Colonic mucosa (tissue), 4 donors: ENCODE data around the gene TMEM126A. TPM values are rescaled to one million over a fixed set of nuclear protein-coding genes. Genes with fewer than 3 reads are reported as not detected.

Experiments
- DNase-seq: peaks from one replicate; pipeline ENCODE4 v3.0.0-alpha.2; 2020
- H3K27ac ChIP-seq: fragments of 200-600 bp; one replicate; pipeline ENCODE4 v1.8.0; 2021
- H3K27me3 ChIP-seq: fragments of 200-600 bp; one replicate; pipeline ENCODE4 v1.8.0; 2021
- H3K36me3 ChIP-seq: fragments of 200-600 bp; one replicate; pipeline ENCODE4 v1.8.0; 2021
- H3K4me1 ChIP-seq: fragments of 200-600 bp; one replicate; pipeline ENCODE4 v1.8.0; 2021; ENCODE audit warnings: mild to moderate bottlenecking
- H3K4me3 ChIP-seq: fragments of 200-600 bp; one replicate; pipeline ENCODE4 v1.8.0; 2021
- H3K9ac ChIP-seq, 2 donors: one replicate each; pipeline ENCODE4 v1.7.0; 2013; ENCODE audit warnings: control low read depth in 2 of 2, low read depth in 2 of 2, low read length in 2 of 2
- H3K9me3 ChIP-seq: fragments of 200-600 bp; one replicate; pipeline ENCODE4 v1.8.0; 2021
- CTCF ChIP-seq: fragments of 200-600 bp; IDR thresholded peaks from one replicate; pipeline ENCODE4 v1.8.0; 2022; ENCODE audit warnings: antibody characterized with exemption, mild to moderate bottlenecking
- intact Hi-C: fragments of 100-400 bp; cut with DNase I; formaldehyde crosslinking; loops from one replicate; pipeline ENCODE4 v1.14.1; 2022
- total RNA-seq, 2 donors: library from RNA; stranded (reverse); fragmentation: NEBNext Ultra II Directional in 1 of 2; extraction: Animal tissue kit (Norgen Biotek cat#: 25700) in 1 of 2; gene quantifications; one replicate each; pipeline ENCODE4 v1.2.1, GENCODE V29; 2021
- donor health status: healthy.
- donor health status: DM: no; HTN: no; CAD: no.
- donor health status: DM: no; HTN: no; CAD: no.

TMEM126A gene
- total RNA-seq, 2 donors from 2014 or later, result 22.0 to 36.4 TPM

GRCh38 chr11:85682330-85683305, 34.9 kb downstream of the TMEM126A start:
- Histone ChIP-seq H3K27me3 (no peaks in the 10 kb centered on the region), H3K27ac (no peak overlapping the region), H3K4me3 (peak overlapping the region; percentile 31), H3K36me3 (no peaks in the 10 kb centered on the region), H3K4me1 (no peaks in the 10 kb centered on the region), H3K9me3 (no peaks in the 10 kb centered on the region), H3K9ac (peak overlapping the region in 1 of 2 donors; percentile 64)
- intact Hi-C loops, result no loop called here
- peak; percentile 64 for DNase-seq
- TF ChIP-seq CTCF, result no peak

- Histone ChIP-seq H3K9ac (peak overlapping the region; percentile 1 to 5), H3K27me3 (no peaks in the 10 kb centered on the region), H3K4me3 (peak overlapping the region; percentile 26), H3K9me3 (no peaks in the 10 kb centered on the region), H3K36me3 (no peaks in the 10 kb centered on the region), H3K4me1 (no peaks in the 10 kb centered on the region), H3K27ac (peak overlapping the region; percentile 46)
- TF ChIP-seq CTCF, result no peak
- no peak for DNase-seq
- intact Hi-C loops, result no loop called here
Observed at GRCh38 chr11:85685125-85685819, 37.5 kb downstream of the TMEM126A start.

- DNase-seq, result peak; percentile 59
- peak within 1 kb of the TSS; percentile 1 to 5 for H3K9ac ChIP-seq
- no peaks in the 10 kb centered on the region for H3K4me1 ChIP-seq
- peak within 1 kb of the TSS; percentile 26 for H3K4me3 ChIP-seq
- H3K36me3 ChIP-seq, result no peaks in the 10 kb centered on the region
- peak within 1 kb of the TSS; percentile 46 for H3K27ac ChIP-seq
- intact Hi-C loops, result no loop called here
- TF ChIP-seq CTCF, result no peak
- no peaks in the 10 kb centered on the region for H3K9me3 ChIP-seq
- H3K27me3 ChIP-seq, result no peaks in the 10 kb centered on the region
Observed at GRCh38 chr11:85685820-85686459, 38.2 kb downstream of the TMEM126A start, which contains the start of gene CCDC89. CCDC89 (minus strand) TSS chr11:85686195; CDS start chr11:85686130, 65 bp downstream.

- H3K27me3 ChIP-seq, result no peaks in the 10 kb centered on the region
- H3K9ac ChIP-seq, result no peak overlapping the region
- H3K4me3 ChIP-seq, result no peak overlapping the region
- H3K36me3 ChIP-seq, result no peaks in the 10 kb centered on the region
- H3K9me3 ChIP-seq, result no peaks in the 10 kb centered on the region
- TF ChIP-seq CTCF, result peak; percentile 34
- DNase-seq, result no peak
- H3K4me1 ChIP-seq, result no peaks in the 10 kb centered on the region
- H3K27ac ChIP-seq, result no peak overlapping the region
- intact Hi-C loops, result loop anchor here (10.0 kb wide), 1 partner anchor 160 kb away; the partner anchor contains the start of gene CCDC83
Observed at GRCh38 chr11:85694385-85694980, 46.7 kb downstream of the TMEM126A start.

GRCh38 chr11:85695546-85695945, 47.8 kb downstream of the TMEM126A start:
- DNase-seq, result no peak
- H3K27me3 ChIP-seq, result no peaks in the 10 kb centered on the region
- H3K9ac ChIP-seq, result no peak overlapping the region
- H3K27ac ChIP-seq, result no peak overlapping the region
- no peaks in the 10 kb centered on the region for H3K9me3 ChIP-seq
- no peaks in the 10 kb centered on the region for H3K36me3 ChIP-seq
- no peak for TF ChIP-seq CTCF
- intact Hi-C loops, result loop anchor here (10.0 kb wide), 1 partner anchor 159 kb away; the partner anchor contains the start of gene CCDC83
- H3K4me3 ChIP-seq, result no peak overlapping the region
- H3K4me1 ChIP-seq, result no peaks in the 10 kb centered on the region
